Activated T-helper 1 cell treated with anti-CD3 and anti-CD28 coated beads, Interleukin-12 subunit alpha, Interleukin-12 subunit beta, Interleukin-2, Interleukin-4 antibody, amounts not matched to agents 30 ng/mL and 10 ng/mL and 1 ng/mL, durations not matched to agents 14 hours and 24 hours and 36 hours (primary cell): ENCODE data around the gene PDE6B. TPM values are rescaled to one million over a fixed set of nuclear protein-coding genes. Genes with fewer than 3 reads are reported as not detected.
A peak's percentile ranks its signal among the peaks of the same experiment; 100 is the strongest.

ENCODE experiments used
- DNase-seq: peaks from one replicate; pipeline ENCODE4 v3.0.0; 2021; ENCODE audit warnings: low spot score
- H3K27ac Mint-ChIP-seq: one replicate; pipeline ENCODE4 v1.8.0; 2021; ENCODE audit warnings: mild to moderate bottlenecking, mixed read lengths
- H3K27me3 Mint-ChIP-seq: one replicate; pipeline ENCODE4 v1.8.0; 2022; ENCODE audit warnings: mild to moderate bottlenecking, moderate library complexity, mixed read lengths; ENCODE audit not compliant: insufficient read depth
- H3K36me3 Mint-ChIP-seq: one replicate; pipeline ENCODE4 v1.8.0; 2021; ENCODE audit warnings: low read depth, mixed read lengths
- H3K4me1 Mint-ChIP-seq: one replicate; pipeline ENCODE4 v1.8.0; 2021; ENCODE audit warnings: low read depth, mixed read lengths
- H3K4me3 Mint-ChIP-seq: one replicate; pipeline ENCODE4 v1.8.0; 2021; ENCODE audit warnings: mild to moderate bottlenecking, moderate library complexity, mixed read lengths
- H3K9me3 Mint-ChIP-seq: one replicate; pipeline ENCODE4 v1.8.0; 2021; ENCODE audit warnings: mixed read lengths
- intact Hi-C: fragments of 100-400 bp; cut with micrococcal nuclease; formaldehyde crosslinking; loops from one replicate; pipeline ENCODE4 v1.15.1; 2024
- total RNA-seq: library from RNA; stranded (reverse); gene quantifications from 2 replicates; pipeline ENCODE4 v1.2.3, GENCODE V29; 2022

The PDE6B gene
- total RNA-seq, 1 donor from 2014 or later: 10.1 TPM

- intact Hi-C loops: loop anchor here (1.0 to 2.0 kb wide), 2 partner anchors 24 to 102 kb away; partner anchors contain the start of gene PCGF3
- H3K27ac Mint-ChIP-seq: no peak overlapping the region
- H3K4me3 Mint-ChIP-seq: peak overlapping the region; percentile 68
- no peaks in the 10 kb centered on the region for H3K9me3 Mint-ChIP-seq
- no peaks in the 10 kb centered on the region for H3K4me1 Mint-ChIP-seq
- H3K27me3 Mint-ChIP-seq: no peaks in the 10 kb centered on the region
- peak; percentile 48 for DNase-seq
- no peaks in the 10 kb centered on the region for H3K36me3 Mint-ChIP-seq
These were observed 55.7 kb downstream of the PDE6B start for GRCh38 chr4:680928-681645.

GRCh38 chr4:681736-682451 is 56.5 kb downstream of the PDE6B start:
- Mint-ChIP-seq H3K27ac (no peak overlapping the region), H3K4me3 (no peak overlapping the region), H3K27me3 (no peaks in the 10 kb centered on the region), H3K9me3 (no peaks in the 10 kb centered on the region), H3K4me1 (no peaks in the 10 kb centered on the region), H3K36me3 (no peaks in the 10 kb centered on the region)
- intact Hi-C loops: loop anchor here (1.0 to 2.0 kb wide), 2 partner anchors 23 to 101 kb away; partner anchors contain the start of gene PCGF3
- no peak for DNase-seq

GRCh38 chr4:682490-683172 is 57.3 kb downstream of the PDE6B start:
- no peaks in the 10 kb centered on the region for H3K27me3 Mint-ChIP-seq
- no peak overlapping the region for H3K27ac Mint-ChIP-seq
- no peaks in the 10 kb centered on the region for H3K9me3 Mint-ChIP-seq
- no peak overlapping the region for H3K4me3 Mint-ChIP-seq
- H3K36me3 Mint-ChIP-seq: no peaks in the 10 kb centered on the region
- no peak for DNase-seq
- intact Hi-C loops: no loop called here
- H3K4me1 Mint-ChIP-seq: no peaks in the 10 kb centered on the region

DNA sequence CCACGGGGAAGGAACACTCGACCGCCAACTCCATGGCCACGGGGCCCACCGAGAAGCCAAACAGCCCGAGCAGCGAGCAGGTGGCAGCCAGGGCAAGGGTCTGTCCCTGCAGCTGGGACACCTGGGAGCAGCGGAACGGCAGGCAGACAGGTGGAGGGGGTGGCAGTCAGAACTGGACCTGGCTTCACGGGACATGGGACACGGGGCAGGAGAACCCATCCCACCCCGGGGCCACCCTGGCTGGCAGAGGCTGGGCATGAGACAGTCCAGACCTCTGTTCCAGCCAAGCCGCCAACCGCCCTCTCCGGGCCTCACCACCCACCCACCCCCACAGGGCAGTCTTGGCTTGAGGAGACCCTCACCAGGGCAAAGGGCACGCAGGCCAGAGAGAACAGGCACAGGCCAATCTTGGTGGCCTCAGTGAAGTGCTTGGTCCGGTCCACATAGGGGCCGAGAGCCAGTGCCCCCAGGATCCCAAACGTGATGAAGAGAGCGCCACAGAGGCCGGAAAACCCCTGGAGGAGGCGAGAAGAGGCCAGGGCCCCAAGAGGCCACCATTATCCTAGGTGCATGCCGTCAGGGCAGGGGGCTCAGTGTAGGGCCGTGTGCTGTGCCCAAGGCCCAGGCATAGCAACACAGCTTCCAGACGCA is 58.0 kb downstream of the PDE6B start:
- H3K27me3 Mint-ChIP-seq: no peaks in the 10 kb centered on the region
- no peaks in the 10 kb centered on the region for H3K9me3 Mint-ChIP-seq
- no peaks in the 10 kb centered on the region for H3K36me3 Mint-ChIP-seq
- no peak for DNase-seq
- intact Hi-C loops: no loop called here
- no peak overlapping the region for H3K27ac Mint-ChIP-seq
- no peaks in the 10 kb centered on the region for H3K4me1 Mint-ChIP-seq
- no peak overlapping the region for H3K4me3 Mint-ChIP-seq

- peak; percentile 37 for DNase-seq
- H3K27me3 Mint-ChIP-seq: peaks cover 3% of the 10 kb centered on the region
- H3K4me1 Mint-ChIP-seq: no peaks in the 10 kb centered on the region
- H3K36me3 Mint-ChIP-seq: no peaks in the 10 kb centered on the region
- no peak overlapping the region for H3K4me3 Mint-ChIP-seq
- H3K9me3 Mint-ChIP-seq: no peaks in the 10 kb centered on the region
- intact Hi-C loops: no loop called here
- H3K27ac Mint-ChIP-seq: no peak overlapping the region
These were observed 58.7 kb downstream of the PDE6B start for GRCh38 chr4:683982-684622.

DNA sequence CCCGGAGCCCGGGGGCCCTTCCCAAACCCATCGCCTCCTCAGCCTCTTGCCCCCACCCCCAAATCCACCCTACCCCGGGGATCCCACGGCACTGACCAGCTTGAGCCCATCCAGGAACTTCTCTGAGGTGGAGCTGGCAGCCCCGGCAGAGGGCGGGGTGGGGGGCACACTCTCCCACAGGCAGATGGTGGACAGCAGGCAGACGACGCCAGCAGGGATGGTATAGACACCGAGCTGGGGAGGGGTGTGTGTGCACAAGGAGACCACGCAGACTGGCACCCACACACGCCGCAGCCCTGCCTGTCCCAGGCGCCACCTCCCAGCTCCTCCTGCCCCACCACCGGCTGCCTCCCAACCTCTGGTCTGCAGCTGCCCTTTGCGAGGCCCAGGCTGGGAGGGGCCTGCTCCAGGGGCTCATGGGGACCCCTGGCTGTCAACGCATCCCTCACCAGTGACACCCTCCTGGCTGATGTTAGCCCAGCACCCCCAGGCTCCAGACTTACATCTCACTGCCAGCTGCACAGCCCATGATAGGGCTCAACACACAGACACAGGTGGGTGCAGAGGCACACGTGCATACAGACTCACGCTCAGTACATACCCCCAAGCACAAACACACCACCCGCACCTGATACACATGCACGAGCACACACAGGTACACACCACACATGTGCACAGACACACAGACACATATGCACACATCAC is 59.4 kb downstream of the PDE6B start:
- Mint-ChIP-seq H3K4me3 (no peak overlapping the region), H3K27ac (no peak overlapping the region), H3K9me3 (no peaks in the 10 kb centered on the region), H3K4me1 (no peaks in the 10 kb centered on the region), H3K36me3 (no peaks in the 10 kb centered on the region), H3K27me3 (peaks cover 3% of the 10 kb centered on the region)
- intact Hi-C loops: no loop called here
- no peak for DNase-seq

DNA sequence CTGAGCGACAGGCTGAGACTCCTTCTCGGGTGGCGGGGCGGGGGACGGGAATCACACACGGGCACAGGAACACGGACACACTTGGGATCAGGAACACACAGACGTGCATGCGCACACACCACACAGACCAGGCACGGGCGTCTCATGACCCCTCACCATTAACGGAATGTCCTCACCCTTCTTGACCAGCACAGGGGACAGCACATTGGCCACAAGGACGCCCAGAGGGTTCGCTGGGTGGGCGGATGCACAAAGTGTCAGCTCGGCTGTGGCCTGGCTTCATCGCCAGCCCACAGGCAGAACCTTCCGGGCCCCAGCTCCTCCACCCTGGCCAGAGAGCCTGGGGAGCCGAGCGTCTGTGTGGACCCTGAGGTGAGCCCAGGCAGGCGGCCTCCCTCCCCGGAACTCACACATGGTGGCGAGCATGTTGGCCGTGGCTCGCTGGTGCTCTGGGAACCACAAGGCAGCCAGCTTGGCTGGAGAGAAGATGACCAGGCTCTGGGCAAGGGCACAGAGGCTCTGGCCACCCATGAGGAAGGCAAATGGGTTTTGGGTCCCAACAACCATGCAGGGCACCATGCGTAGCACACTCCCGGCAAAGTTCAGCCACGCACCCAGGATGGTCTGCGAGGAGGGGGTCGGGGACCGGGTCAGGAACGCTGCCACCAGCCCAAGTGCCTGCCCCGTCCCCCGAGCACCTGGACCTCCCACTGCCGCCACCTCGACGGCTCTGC is 60.5 kb downstream of the PDE6B start:
- intact Hi-C loops: no loop called here
- no peaks in the 10 kb centered on the region for H3K4me1 Mint-ChIP-seq
- DNase-seq: no peak
- no peak overlapping the region for H3K27ac Mint-ChIP-seq
- no peaks in the 10 kb centered on the region for H3K36me3 Mint-ChIP-seq
- no peaks in the 10 kb centered on the region for H3K9me3 Mint-ChIP-seq
- no peak overlapping the region for H3K4me3 Mint-ChIP-seq
- peaks cover 7% of the 10 kb centered on the region for H3K27me3 Mint-ChIP-seq

DNA sequence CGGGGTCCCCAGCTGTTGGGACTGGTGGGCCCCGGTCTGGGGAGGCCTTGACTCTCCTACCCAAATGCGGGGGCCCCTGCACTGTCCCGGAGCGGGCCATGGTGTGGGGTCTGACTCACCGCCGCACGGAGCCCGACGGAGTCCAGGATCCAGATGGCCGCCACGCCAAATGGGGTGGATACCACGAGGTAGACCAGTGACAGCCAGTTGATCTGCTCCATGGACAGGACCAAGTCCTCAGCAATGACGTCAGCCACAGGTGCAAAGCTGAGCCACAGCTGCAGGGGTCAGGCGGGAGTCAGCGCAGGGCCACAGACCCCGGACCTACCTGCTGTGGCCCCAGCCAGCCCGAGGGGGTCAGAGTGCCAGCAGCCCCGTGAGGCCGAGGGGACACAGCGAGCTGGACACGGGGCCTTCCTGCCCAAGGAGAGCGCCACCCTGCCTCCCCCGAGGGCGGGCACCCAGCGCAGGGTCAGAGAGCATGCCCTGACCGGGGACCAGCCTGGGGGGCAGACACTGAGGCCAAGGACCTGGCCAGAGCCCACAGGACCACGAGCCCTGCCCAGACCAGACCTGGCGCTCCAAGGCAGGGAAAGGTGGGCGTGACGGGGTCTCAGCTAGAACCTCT is 61.2 kb downstream of the PDE6B start:
- Mint-ChIP-seq H3K4me3 (no peak overlapping the region), H3K4me1 (no peaks in the 10 kb centered on the region), H3K9me3 (no peaks in the 10 kb centered on the region), H3K27ac (no peak overlapping the region), H3K36me3 (no peaks in the 10 kb centered on the region), H3K27me3 (peaks cover 10% of the 10 kb centered on the region)
- intact Hi-C loops: no loop called here
- DNase-seq: no peak

DNA sequence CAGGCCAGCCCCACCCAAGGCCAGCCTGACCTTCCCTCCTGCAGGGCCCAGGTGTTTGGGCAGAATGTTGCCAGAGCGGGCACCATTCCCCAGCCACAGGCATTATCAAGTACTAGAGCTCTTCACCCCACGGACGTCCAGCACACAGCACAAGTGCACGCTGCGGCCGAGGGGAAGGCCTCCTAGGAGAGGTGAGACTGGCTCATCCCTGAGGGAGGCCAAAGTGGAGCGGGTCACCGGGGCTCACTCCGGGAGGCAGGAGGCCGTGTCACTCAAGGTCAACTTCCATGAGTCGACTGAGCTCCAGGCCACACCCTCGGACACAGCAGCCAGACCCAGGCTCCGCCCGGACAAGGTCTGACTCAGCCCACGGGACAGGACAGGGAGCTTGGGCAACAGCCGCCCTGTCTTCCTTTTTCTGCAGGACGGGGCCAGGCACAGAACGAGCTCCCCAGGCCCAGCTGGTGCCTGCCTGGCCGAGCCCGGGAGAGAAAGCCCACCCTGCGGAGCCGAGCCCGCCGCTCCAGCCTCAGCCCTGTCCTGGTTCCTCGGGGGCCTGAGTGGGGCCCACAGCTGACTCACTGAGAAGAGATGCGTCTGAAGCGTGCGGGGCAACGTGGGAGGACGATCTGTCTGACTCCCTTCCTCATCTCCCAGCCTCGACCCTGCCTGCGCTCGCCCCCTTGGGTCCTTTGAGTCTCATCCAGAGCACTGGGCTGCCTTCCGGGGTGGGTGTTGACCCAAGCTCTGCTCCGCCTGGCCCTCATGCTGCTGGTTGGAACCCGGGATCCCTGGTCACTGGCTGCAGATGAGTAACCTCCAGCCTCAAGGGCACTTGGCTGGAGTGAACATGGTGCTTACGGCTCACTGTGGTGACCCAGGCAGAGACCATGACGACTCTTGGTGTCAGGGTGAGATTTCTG is 61.9 kb downstream of the PDE6B start:
- no peak overlapping the region for H3K4me3 Mint-ChIP-seq
- intact Hi-C loops: no loop called here
- no peak overlapping the region for H3K27ac Mint-ChIP-seq
- H3K4me1 Mint-ChIP-seq: no peaks in the 10 kb centered on the region
- H3K9me3 Mint-ChIP-seq: no peaks in the 10 kb centered on the region
- H3K36me3 Mint-ChIP-seq: no peaks in the 10 kb centered on the region
- no peak for DNase-seq
- peaks cover 14% of the 10 kb centered on the region for H3K27me3 Mint-ChIP-seq

- Mint-ChIP-seq H3K27me3 (peaks cover 14% of the 10 kb centered on the region), H3K27ac (no peak overlapping the region), H3K9me3 (no peaks in the 10 kb centered on the region), H3K36me3 (no peaks in the 10 kb centered on the region), H3K4me3 (no peak overlapping the region), H3K4me1 (no peaks in the 10 kb centered on the region)
- no peak for DNase-seq
- intact Hi-C loops: no loop called here
These were observed 62.8 kb downstream of the PDE6B start for GRCh38 chr4:687971-688853.
